RWPE1 (cell line): ENCODE results near the gene TYW1B.
"Not testable (repeated sequence)": the region's sequence is repeated elsewhere in the genome, so short reads cannot be mapped to it uniquely, and the experiment has no call there.

Experiments
- CTCF ChIA-PET: fragments of 350-600 bp; sonication (Branson Sonifier 250); formaldehyde crosslinking; extraction: SDS; loops from one replicate; lab custom pipeline; 2021; lab: Yijun Ruan, JAX
- POLR2A ChIA-PET: fragments of 400-600 bp; formaldehyde crosslinking; extraction: SDS; loops from one replicate; lab custom pipeline; 2020; ENCODE audit warnings: antibody characterized with exemption; ENCODE audit not compliant: low non-redundant PET; lab: Yijun Ruan, JAX
- DNase-seq: peaks from one replicate; pipeline ENCODE4 v3.0.0; 2012; ENCODE audit warnings: low spot score
- H3K27ac ChIP-seq: fragments of 450-650 bp; 2 replicates; pipeline ENCODE4 v1.5.1; 2017
- TF ChIP-seq, protein P1 (sequence below): fragments of 450-650 bp; conservative IDR thresholded peaks from 2 replicates; pipeline ENCODE4 v1.5.1; 2017; ENCODE audit warnings: low read depth, mild to moderate bottlenecking

The TYW1B gene

DNA sequence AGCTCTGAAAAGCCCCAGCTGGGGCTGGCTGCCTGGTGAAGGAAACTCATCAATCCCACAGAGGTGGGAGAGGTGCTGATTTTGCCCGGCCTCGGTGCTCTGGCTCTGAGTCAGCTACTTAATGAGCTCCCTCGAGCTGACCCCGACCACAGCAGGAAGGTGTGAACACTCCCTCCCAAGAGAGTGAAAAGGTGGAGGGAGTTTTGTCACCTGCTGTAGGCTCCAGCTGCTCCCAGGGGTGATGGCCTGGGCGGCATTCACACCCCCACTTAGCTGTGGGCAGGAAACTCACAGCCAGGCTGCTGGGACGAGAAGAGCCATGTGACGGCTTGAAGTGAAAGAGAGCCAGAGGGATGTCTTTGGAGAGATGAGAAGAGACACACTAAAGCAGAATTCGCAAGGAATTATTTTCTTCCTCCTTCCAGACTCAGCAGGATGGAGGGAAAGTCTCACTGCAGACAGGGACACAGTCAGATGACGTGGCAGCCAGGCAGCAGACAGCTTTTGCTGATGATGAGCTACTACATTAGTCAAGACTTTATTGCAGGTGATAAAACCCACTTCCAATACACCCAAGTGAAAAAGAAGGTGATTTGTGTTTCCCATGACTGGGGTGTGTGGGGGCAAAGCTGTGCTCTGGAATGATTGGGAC lies 281.3 kb downstream of the TYW1B start:
- H3K27ac ChIP-seq, CTCF ChIA-PET, DNase-seq, POLR2A ChIA-PET: not testable (repeated sequence)

DNA sequence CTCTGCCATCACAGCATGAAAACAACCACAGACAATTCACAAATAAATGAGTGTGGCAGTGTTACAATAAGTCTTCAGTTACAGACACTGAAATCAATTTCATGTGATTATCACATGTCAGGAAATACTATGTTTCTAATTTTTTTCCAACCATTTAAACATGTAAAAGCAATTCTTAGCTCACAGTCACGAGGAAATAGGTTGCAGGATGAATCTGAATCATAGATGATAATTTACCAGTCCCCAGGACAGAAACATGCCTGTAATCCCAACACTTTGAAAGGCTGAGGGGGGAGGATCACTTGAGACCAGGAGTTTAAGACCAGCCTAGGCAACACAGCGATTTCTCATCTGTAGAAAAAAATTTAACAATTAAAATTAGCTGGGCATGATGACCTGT lies 283.5 kb downstream of the TYW1B start:
- POLR2A ChIA-PET, DNase-seq, H3K27ac ChIP-seq, CTCF ChIA-PET: not testable (repeated sequence)

DNA sequence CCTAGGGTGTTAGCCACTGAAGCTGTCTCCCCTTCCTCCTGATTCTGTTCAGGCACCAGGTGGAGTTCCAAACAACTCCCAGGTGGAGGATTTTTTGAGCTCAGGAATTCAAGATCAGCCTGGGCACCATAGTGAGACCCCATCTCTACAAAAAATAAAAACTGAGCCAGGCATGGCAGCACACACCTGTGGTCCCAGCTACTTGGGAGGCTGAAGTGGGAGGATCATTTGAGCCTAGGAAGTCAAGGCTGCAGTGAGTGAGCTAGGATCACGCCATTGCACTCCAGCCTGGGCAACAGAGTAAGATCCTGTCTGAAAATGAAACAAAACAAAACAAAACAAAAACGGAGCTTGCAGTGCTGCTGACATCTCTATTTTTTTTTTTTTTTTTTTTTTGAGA lies 287.1 kb downstream of the TYW1B start:
- no peak overlapping the region for H3K27ac ChIP-seq
- ChIA-PET CTCF (interaction anchor here (0.6 kb wide), 1 partner anchor 228 kb away, joined by 3 read pairs; no protein-coding TSS in a partner anchor), POLR2A (no interaction called here)
- TF ChIP-seq, protein P1, sequence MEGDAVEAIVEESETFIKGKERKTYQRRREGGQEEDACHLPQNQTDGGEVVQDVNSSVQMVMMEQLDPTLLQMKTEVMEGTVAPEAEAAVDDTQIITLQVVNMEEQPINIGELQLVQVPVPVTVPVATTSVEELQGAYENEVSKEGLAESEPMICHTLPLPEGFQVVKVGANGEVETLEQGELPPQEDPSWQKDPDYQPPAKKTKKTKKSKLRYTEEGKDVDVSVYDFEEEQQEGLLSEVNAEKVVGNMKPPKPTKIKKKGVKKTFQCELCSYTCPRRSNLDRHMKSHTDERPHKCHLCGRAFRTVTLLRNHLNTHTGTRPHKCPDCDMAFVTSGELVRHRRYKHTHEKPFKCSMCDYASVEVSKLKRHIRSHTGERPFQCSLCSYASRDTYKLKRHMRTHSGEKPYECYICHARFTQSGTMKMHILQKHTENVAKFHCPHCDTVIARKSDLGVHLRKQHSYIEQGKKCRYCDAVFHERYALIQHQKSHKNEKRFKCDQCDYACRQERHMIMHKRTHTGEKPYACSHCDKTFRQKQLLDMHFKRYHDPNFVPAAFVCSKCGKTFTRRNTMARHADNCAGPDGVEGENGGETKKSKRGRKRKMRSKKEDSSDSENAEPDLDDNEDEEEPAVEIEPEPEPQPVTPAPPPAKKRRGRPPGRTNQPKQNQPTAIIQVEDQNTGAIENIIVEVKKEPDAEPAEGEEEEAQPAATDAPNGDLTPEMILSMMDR: no peak
- no peak for DNase-seq

DNA sequence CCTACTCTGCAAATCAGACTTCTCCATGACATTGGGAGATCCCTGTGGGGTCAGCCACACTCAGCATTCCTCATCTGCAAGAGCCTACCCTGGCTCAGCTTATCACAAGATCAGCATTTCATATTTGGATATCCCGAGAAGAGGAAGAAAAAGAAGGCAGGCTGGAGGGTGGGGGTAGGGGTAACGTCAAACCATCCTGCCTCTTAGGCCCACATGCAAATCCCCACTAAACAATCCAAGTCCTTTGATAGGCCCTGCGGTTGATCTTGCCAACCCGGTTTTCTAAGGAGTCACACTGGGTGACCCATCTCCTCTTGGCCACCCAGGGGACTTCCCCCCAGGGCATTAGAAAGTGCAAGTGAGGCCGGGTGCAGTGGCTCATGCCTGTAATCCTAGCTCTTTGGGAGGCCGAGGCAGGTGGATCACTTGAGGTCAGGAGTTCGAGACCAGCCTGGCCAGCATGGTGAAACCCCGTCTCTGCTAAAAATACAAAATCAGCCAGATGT lies 287.8 kb downstream of the TYW1B start:
- TF ChIP-seq, protein P1: no peak
- ChIA-PET CTCF (interaction anchor here (0.6 kb wide), 1 partner anchor 384 kb away, joined by 4 read pairs; no protein-coding TSS in a partner anchor), POLR2A (no interaction called here)
- no peak for DNase-seq
- H3K27ac ChIP-seq: no peak overlapping the region

DNA sequence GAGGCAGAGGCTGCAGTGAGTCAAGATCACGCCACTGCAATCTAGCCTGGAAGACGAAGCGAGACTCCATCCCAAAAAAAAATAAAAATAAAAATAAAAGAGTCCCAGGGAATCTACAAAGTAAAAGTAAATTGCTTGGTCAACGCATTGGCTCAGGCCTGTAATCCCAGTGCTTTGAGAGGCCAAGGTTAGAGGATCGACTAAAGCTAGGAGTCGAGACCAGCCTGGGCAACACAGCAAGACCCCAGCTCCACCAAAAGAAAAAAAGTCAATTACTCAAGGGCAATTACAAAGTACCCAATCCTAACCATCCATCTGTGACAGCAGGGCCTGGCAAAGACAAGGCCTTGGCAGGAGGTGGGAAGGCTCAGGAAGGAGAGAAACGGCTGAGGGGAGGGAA lies 288.3 kb downstream of the TYW1B start:
- no peak overlapping the region for H3K27ac ChIP-seq
- ChIA-PET CTCF (interaction anchor here (0.6 kb wide), 1 partner anchor 383 kb away, joined by 4 read pairs; no protein-coding TSS in a partner anchor), POLR2A (no interaction called here)
- no peak for DNase-seq
- TF ChIP-seq, protein P1: no peak

DNA sequence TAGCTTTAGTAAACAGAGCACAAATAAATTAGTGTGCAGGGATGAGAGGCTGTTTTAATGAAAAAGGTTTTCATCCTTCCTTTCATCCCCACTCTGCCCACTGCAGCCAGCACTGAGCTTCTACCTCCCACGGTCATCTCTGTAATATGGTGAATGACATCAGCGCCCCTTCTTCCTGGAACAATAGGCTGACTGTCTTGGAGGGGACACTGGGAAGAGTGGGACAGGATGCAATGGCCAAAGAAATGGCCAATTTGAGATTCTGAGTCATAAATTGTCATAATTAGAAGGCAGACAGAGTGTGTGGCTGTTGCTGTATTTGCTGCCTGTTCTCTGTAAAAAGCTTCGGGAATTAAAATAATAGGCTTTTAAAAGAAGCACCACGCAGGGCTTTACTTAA lies 289.1 kb downstream of the TYW1B start:
- no peak for DNase-seq
- no peak overlapping the region for H3K27ac ChIP-seq
- POLR2A ChIA-PET: no interaction called here
- CTCF ChIA-PET: no interaction called here
- TF ChIP-seq, protein P1: no peak

DNA sequence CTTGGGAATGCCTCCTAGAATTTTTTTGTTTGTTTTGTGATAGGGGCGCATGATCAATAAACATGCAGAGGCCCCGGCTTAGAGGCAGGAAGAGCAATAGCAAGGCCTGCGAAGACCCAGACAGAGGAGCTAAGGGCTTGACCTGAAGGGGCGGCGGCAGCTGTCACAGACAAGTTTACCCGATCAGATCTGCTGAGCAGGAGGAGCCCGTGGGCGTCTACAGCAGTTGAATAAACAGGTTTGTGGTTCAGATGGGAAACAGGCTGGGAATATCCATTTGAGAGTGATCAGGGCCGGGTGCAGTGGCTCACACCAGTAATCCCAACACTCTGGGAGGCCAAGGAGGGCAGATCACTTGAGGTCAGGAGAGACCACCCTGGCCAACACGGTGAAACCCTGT lies 289.9 kb downstream of the TYW1B start:
- ChIA-PET POLR2A (no interaction called here), CTCF (no interaction called here)
- DNase-seq: no peak
- H3K27ac ChIP-seq: no peak overlapping the region
- TF ChIP-seq, protein P1: no peak

DNA sequence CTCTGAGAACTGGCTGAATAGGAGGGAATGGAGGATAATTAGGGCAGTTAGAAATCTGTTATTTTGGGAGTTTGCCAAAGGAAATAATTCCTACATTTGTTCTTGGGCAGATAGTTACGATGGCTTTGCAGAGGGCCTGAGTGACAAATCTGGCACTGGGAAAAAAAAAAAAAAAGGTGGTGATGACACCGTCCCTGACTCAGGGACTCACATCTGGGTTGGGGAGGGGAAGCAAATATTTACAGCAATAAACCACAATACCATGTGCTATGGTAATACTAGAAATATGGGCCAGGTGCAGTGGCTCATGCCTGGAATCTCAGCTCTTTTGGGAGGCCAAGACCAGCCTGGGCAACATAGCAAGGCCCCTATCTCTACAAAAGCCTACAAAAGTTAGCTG lies 292.0 kb downstream of the TYW1B start:
- DNase-seq, H3K27ac ChIP-seq, POLR2A ChIA-PET: not testable (repeated sequence)
- CTCF ChIA-PET: interaction anchor here (0.6 kb wide), 1 partner anchor 543 kb away, joined by 5 read pairs; no protein-coding TSS in a partner anchor

DNA sequence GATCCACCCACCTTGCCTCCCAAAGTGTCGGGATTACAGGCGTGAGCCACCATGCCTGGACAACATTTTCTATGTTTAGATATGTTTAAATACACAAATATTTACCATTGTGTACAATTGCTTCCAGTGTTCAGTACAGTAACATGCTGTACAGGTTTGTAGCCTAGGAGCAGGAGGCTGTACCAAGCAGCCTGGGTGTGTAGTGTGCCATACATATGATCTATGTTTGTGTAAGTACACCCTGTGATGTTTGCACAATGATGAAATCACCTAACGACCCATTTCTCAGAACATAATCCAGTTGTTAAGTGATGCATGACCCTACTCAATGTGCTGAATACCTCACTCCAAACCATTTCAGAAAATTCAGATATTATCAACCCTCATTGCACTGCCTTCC lies 297.0 kb downstream of the TYW1B start:
- POLR2A ChIA-PET, CTCF ChIA-PET, H3K27ac ChIP-seq, DNase-seq: not testable (repeated sequence)
